Activated CD4-positive, alpha-beta T cell treated with anti-CD3 and anti-CD28 coated beads, Interleukin-2, amount 50 U/mL, for 16 hours (primary cell): ENCODE data around the gene MRPS7.

Experiments used
- DNase-seq: peaks from one replicate; pipeline ENCODE4 v3.0.0-alpha.2; 2020

MRPS7 gene

GRCh38 chr17:75313941-75314551, 52.4 kb downstream of the MRPS7 start:
- DNase-seq: peak; percentile 57

GRCh38 chr17:75315541-75316243, 54.0 kb downstream of the MRPS7 start:
- peak; percentile 70 for DNase-seq
